Measurements from ENCODE around the gene MFSD11. TPM values are rescaled to one million over a fixed set of nuclear protein-coding genes. Genes with fewer than 3 reads are reported as not detected.

The MFSD11 gene
- total RNA-seq, 1 experiment from 2014 or later = 34.3 TPM

Small RNA genes lying within 50 kb of the gene (small RNA-seq; reads per million reads assigned to genes)
- not detected for gene AC005837.3
- not detected for gene RF02271
- not detected for gene RNU6-97P
- 0.47 reads per million, percentile 8 among the genes with 10 or more reads in this experiment for gene RNY4P36

Other genes with a start within 250 kb of the MFSD11 start
- 5.1 and 5.4 TPM in 2 replicates for gene RHBDF2, start 236.7 kb upstream of the MFSD11 start, total RNA-seq (2014; rRNA removed; shearing (Covaris generic); ENCODE audit: low replicate concordance)
- 0.07 TPM in 1 of 2 replicates, not detected in the other for gene CYGB, start 200.4 kb upstream of the MFSD11 start, total RNA-seq (2014; rRNA removed; shearing (Covaris generic); ENCODE audit: low replicate concordance)
- gene PRCD, start 198.1 kb upstream of the MFSD11 start, total RNA-seq (2014; rRNA removed; shearing (Covaris generic); ENCODE audit: low replicate concordance) = 0.37 and 0.69 TPM in 2 replicates
- not detected in 2 replicates for gene ST6GALNAC2, start 152.3 kb upstream of the MFSD11 start, total RNA-seq (2014; rRNA removed; shearing (Covaris generic); ENCODE audit: low replicate concordance)
- not detected in 2 replicates for gene ST6GALNAC1, start 94.4 kb upstream of the MFSD11 start, total RNA-seq (2014; rRNA removed; shearing (Covaris generic); ENCODE audit: low replicate concordance)
- gene MXRA7, start 27.2 kb upstream of the MFSD11 start, total RNA-seq (2014; rRNA removed; shearing (Covaris generic); ENCODE audit: low replicate concordance) = 0.45 TPM in 1 of 2 replicates, not detected in the other
- gene JMJD6, start 11.5 kb upstream of the MFSD11 start, total RNA-seq (2014; rRNA removed; shearing (Covaris generic); ENCODE audit: low replicate concordance) = 16.2 and 20.5 TPM in 2 replicates
- 43.4 and 72.4 TPM in 2 replicates for gene METTL23, start 11.3 kb upstream of the MFSD11 start, total RNA-seq (2014; rRNA removed; shearing (Covaris generic); ENCODE audit: low replicate concordance)
- 328 and 459 TPM in 2 replicates for gene SRSF2, start 788 bp upstream of the MFSD11 start, total RNA-seq (2014; rRNA removed; shearing (Covaris generic); ENCODE audit: low replicate concordance)
- gene MGAT5B, start 130.3 kb downstream of the MFSD11 start, total RNA-seq (2014; rRNA removed; shearing (Covaris generic); ENCODE audit: low replicate concordance) = not detected in 2 replicates